ENCODE data around the gene CFAP46.

CFAP46 gene

DNA sequence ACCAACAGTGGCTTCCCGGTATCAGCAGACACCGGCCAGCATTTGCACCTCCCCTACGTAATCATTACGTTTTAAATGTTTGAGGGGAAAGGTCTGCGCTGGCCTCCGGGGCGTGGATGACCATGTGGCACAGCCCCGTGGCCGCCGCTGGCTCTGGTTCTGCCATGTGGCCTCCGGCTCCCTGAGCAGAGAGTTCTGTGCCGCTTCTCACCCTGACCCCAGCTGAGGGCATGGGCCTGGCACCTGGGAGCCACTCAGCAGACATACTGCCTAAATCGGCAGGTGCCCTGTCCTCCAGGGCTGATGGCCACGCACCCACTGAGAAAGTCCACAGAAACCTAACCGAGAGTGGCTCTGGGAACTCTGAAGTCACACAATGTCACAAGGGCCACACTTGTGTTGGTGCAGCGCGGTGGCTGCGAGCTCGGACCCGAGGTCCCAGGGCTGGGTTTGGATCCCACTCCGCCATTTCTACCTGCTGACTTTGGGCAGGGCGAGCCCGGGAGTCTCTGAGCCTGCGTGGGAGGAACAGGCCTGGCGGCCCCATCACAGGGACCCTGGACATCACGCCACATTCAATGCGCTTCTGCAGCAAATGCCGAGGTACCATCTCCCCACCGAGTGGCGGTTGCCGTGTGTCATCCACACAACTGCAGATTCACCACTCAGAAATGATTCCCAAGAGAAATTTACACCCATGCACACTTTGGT lies 25.3 kb downstream of the CFAP46 start:
- no peak for DNase-seq

DNA sequence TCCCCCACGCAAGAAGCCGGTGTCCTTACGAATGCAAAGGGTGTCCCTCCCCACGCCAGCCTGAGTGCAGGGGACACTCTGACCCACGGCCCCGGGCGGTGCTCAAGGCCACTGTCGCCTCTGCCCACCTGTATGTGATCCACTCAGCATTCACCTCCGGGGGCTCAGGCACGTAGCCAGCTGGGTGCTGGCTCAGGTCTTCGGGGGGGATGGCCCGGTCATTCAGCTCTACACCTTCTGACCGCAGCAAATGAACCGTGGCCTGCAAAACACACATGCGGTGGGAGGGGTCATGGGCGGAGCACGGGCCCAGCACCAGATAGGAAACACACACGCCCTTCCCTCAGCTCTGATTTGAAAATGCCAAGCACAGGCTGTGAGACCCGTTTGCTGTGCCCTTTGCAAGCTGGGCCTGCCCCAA lies 25.9 kb downstream of the CFAP46 start:
- DNase-seq: no peak

DNA sequence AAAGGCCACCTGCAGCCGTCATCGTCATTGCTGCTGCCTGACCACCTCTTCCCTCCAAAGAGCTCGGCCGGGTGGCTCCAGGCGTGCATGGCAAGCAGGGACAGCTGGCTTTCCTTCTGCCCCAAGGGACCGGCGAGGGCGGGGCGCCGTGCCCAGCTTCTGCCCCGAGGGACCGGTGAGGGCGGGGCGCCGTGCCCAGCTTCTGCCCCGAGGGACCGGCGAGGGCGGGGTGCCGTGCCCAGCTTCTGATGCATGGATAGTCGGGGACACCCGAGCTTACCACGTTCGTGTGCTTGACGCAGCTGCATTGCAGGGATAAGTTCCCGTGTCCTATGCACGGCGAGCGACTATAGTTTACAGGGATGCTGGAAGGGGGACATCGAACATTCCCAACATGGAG lies 27.0 kb downstream of the CFAP46 start:
- no peak for DNase-seq

DNA sequence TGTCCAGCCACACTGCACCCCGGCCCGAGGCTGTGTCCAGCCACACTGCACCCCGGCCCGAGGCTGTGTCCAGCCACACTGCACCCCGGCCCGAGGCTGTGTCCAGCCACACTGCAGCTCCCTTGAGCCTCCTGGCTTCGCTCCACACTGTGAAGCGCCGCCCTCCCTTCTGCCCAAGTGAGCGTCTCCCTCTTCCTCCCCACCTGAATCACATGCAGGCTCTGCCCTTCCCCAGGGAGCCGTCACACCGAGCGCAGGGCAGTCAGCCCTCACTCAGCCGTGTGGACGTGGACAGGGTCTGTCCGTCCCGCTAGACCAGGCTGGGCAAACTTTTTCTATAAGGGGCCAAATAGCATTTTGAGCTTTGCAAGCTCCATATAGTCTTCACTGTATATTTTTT lies 27.6 kb downstream of the CFAP46 start:
- DNase-seq: no peak

DNA sequence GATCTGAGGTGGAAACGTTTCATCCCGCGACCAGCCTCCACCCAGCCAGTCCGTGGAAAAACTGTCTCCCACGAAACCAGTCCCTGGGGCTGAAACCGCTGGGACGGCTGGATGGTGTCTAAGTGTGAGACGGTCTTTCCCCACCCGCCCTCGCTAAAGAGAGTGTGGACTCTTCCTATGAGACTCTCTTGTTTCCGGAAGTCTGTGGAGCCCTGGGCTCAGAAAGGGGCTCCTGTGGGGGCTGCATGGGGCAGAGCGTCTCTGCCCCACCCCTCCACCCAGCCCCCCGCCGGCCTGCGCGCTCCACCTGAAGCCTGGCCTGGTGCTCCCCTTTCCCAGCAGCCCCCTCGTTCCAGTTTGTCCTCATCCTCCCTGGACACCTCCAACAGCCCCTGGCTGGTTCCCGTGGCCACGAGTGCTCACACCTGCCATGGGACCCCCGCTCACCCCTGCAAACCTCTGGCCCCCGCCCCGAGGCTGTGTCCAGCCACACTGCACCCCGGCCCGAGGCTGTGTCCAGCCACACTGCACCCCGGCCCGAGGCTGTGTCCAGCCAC lies 28.7 kb downstream of the CFAP46 start:
- DNase-seq: no peak

DNA sequence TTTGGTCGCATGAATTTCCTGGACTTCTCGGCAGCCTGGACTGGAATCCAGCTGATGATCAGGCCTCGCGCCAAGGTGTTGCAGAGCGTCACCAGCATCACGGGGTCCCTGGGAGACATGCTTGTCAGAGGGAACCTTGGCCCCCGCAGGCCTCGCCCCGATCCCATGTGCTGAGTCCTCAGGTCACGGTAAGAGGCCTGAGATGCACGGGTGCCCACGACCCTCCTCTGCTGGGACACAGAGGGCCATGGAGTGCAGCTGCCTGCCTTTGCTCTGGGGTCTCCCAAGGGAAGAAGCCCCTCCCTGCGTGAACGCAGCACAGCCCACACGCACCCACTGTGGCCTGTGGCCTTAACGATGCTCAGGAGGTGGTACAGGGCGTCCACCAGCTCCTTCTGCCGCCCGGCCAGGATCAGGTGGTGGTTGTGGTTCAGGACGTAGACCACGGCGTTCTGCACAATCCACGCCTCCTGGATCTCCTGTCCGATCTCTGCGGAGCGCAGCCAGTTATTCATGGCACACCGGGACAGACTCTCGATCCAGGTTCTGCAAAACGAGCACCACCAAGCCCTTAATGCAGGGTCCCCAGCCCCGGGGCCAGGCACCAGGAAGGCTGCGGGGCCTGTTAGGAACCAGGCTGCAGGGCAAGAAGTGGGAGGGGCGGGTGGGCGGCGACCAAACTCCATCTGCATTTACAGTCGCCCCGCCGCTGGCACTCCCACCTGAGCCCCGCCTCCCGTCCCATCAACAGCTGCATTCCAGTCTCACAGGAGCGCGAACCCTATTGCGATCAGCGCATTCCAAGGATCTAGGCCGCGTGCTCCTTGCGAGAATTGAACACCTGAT lies 29.4 kb downstream of the CFAP46 start:
- DNase-seq: no peak

DNA sequence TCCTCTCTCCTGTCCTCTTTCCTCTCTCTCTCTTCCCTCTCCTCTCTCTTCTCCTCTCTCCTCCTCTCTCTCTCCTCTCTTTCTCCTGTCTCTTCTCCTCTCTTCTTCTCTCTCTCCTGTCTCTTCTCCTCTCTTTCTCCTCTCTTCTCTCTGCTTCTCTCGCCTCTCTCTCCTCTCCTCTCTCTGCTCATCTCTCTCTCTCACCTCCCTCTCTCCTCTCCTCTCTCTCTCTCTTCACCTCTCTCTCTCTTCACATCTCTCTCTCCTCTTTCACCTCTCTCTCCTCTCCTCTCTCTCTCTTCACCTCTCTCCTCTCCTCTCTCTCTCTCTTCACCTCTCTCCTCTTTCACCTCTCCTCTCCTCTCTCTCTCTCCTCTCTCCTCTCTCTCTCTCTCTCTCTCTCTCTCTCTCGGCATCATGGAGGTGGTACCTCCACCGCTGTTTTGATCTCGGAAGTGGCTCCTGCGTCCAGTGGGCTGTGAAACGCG lies 30.1 kb downstream of the CFAP46 start:
- DNase-seq: no peak

DNA sequence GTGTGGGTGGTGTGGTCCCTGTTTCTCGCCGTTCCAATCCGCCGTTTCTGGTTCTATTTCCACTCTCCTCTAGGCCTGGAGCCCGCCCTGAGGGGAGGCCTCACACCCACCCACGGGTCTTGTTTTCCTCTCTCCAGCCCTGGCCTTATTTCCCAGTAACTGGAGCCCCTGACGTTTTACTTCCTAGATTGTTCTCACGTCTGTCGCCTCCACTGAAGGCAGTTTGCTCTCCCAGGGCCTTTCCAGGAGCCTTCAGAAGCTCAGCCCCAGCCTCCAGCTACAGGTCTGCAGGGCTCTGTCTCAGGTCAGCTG lies 30.6 kb downstream of the CFAP46 start:
- DNase-seq: peak in 1 of 56 donors; percentile 18

DNA sequence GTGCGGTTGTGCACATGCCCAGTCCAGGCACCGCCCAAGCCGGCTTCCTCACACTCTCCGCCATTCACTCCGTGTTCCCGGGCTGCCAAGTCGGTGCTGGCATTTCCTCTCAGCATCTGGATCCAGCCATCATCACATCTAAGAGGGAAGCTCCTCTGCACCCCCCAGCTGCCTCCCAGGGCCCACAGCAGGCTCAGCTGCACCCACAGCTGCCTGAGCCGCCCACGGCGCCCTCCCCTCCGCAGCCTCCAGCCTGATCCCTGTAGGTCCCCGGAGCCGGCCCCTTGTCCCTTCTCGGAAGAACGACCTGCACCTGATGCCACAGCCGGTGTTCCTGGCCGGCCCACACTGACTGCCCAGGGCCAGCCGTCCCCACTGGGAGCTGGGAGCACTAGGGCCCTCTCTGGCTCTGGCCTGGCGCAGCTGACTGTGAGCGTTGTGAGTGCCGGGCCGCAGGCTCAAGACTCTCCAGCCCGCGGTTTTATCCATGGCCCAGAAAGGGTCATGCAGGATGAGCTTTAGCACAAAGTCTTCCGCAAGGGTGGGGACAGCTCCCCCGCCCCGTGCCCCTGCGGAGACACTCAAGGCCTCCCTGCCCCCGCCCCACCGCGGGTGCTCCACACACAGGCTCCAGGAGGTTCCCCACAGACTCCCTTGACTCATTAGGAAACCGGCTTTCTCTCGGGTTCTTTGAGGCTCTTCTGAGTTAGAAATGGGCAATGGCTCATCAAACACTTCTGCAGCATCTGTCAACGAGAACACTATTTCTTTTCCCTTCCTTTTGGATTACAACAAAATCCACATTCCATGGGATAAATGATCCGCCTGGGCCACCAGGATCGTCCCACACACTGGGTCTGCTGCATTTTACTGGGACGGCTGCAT lies 31.2 kb downstream of the CFAP46 start:
- DNase-seq: no peak

DNA sequence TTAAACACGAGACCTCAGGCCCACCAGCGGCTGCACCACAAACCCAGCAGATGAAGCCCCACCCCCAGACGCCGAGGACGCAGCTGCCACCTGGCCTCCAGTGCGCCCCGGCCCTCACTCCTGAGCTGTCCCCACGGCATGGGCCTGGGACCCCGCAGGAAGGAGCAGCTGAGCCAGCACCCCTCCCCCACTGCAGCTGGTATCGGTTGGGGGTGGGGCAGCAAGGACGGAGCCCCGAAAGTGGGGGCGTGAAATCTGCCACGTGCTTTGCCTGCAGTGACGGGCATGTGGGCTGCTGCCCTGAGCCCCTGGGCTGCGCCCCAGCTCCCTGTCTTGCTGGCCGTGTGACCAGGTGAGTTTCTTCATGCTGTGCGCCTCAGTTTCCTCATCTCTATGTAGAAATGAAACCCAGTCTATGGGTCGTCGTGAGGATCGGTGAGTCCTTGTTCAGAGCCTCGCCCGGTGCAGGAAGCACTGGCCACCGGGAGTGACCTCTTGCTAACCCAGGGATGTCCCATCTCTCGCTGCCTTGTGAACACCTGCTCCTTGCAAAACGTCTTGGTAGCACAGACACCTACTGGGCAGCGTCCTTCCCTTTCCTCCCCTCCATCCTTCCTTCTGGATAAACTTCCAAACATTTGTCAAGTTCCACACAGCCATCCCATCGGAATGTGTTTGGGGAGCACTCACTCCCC lies 32.0 kb downstream of the CFAP46 start:
- DNase-seq: no peak

DNA sequence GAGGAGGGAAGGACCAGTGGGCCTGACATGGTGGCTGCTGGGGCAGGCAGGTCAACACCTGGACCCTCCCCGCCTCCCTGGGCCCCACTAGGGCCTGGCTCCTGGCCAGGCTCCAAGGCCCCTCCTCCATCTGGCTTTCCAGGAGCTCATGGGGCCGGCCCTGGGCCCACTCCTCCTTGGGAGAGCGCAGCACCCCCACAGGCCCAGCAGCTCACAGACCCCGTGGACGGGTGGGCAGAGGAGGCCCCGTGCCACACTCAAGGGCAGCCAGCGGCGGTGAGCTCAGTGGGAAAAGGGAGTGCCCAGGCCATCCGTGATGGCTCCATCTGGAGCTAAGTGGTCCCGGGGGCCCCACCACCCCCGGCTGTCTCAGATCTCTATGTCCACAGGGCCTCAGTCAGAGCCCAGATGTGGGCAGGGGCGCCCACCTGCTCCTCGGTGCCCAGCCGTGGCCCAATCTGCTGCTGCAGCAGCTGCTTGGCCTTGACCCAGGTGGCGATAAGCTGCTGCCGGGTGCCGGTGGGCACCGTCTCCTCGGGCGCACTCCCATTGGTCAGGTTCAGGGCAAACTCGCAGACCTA lies 32.8 kb downstream of the CFAP46 start:
- DNase-seq: no peak

DNA sequence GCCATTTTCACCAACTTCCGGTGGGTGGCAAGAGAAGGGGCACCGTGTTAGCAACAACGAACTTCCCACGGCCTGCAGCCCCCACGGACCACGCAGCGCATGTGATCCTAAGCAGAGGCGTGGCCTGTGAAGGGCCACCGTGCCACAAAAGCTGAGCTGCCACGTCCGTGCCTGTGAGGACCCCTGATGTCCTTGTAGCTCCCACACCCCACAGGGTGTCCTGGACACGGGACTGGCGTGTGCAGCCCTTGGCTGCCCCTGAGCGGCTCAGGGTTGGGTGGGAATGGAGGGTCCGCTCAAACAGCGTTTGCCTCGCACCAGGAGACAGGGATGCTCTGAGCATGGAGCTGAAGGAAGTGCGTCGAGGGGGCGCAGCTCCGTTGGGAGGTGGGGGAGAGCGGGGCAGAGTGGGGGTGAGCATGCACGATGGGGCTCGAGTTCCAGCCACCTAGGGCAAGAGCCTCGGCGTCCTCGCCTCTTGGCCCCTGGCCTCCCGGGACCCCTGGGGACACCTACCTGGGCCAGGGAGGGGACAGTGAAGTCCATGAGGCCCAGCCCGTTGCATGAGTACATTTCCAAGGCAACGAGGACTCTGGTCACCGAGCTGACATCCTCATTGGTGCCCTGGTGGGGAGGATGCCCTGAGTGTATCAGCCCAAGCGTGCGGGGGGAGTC lies 33.6 kb downstream of the CFAP46 start:
- DNase-seq: no peak

DNA sequence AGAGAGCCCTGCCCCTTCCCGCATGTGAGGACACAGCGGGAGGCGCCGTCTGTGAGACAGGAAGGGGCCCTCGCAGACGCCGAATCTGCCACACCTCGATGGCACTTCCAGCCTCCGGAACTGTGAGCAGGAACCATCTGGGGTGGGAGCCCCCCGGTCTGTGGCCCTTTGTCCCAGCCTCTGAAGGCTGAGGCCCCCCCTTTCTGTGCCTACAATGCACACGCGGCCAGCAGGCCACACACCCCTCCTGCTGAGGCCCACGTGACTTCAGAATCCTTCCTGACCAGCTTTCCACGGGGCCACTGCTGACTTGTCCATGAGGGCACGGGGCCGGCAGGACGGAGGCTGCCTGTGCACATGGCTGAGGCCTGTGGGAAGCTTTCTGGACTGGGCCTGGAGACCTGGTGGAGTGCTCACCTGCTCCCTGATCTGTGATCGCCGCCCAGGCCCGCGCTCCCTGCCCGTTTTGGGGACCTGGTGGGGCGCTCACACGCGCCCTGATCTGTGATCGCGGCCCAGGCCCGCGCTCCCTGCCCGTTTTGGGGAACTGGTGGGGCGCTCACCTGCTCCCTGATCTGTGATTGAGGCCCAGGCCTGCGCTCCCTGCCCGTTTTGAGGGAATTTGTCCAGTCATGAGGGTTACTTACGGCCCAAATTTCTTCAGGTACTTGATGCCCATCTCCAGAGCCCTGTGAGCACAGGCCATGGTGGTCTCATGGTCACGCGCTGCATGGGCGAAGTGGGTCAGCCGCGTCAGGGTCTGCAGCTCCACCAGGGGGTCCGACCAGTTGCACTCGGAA lies 34.3 kb downstream of the CFAP46 start:
- DNase-seq: no peak

DNA sequence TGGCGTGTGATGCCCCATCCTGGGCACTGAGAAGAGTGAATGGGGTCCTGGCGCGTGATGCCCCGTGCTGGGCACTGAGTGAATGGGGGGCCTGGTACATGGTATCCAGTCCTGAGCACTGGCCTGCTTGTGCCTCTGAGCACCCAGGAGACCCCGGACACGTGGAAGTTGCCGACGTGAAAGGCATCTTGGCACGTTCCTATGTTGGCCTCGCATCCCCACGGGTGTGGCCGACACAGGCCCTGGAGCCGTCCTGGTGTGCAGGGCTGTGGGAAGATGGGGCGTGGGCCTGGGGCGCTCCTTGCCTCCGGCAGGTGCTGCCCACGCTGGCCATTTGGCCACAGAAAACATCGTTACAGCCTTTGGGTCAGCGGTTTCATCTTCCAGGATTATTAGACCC lies 35.5 kb downstream of the CFAP46 start:
- no peak for DNase-seq

DNA sequence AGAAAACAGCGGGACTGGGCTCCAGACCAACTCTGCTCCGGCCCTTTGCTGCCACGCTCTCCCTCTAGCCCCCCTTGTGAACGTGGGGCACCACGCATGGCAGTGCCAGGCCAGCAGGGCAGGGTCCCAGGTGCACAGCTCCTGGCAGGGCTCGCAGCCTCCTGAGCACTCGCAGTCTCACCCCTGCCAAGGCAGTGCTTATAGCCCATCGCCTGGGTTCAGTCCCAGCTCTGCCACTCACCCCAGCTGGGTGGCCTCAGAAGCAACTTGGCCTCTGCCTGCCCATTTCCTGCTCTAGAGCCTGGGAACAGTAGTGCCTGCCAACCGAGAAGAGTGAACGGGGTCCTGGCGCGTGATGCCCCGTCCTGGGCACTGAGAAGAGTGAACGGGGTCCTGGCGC lies 36.3 kb downstream of the CFAP46 start:
- peak in 6 of 56 donors; percentile 1 to 46 (median 26) for DNase-seq

DNA sequence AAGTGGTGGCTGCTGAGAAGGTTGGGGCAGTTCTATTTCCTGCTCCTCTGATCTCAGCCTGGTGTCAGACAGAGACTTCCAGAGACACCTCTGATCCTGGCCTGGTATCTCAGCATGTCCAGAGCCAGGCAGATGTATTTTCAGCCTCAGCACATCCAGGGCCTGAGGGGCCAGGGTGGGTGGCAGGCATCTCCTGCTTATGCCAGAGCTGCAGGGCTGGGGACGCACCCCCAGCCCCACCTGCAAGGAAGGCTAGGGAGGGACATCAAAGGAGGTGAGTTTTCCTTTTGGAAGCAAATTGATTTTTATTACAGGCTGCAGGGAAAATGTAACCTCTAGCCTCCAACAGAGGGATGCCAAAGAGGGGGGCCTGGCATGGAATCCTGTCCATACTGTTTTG lies 36.7 kb downstream of the CFAP46 start:
- DNase-seq: no peak

DNA sequence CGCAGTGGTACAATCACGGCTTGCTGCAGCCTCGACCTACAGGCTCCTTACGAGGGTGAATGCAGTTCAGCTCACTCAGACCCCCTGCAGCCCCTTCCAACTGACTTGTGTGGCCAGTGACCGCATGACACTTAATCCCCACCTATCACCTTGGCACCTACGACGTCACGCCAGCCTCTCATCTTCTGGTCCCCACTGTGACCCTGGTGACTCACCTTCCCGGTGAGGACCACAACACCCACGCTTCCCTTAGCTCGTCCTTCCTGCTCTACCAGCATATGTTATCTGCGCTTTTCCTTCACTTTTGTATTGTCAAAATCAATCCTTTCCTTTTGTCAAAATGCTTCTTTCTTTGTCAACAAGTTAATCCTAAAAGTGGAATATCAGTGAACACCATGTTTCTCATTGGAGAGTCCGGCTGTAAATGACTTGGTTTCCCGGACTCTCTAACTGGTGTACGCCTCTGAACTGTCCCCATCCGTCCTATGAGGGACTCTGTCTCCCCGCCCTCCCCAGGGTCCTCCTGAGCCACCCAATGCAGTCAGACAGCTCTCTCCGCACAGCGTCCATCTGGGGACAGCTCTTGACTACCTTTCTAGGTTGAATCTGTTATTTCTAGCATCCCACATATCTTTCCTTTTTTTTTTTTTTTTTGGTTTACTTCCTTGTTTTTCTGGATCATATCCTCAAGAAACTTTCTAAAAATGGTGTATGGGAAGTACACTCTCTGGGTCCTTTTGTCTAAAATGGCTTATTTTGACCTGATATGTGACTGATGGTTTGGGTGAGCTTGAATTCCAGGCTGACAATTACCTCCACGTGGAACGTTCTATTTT lies 37.3 kb downstream of the CFAP46 start:
- no peak for DNase-seq

DNA sequence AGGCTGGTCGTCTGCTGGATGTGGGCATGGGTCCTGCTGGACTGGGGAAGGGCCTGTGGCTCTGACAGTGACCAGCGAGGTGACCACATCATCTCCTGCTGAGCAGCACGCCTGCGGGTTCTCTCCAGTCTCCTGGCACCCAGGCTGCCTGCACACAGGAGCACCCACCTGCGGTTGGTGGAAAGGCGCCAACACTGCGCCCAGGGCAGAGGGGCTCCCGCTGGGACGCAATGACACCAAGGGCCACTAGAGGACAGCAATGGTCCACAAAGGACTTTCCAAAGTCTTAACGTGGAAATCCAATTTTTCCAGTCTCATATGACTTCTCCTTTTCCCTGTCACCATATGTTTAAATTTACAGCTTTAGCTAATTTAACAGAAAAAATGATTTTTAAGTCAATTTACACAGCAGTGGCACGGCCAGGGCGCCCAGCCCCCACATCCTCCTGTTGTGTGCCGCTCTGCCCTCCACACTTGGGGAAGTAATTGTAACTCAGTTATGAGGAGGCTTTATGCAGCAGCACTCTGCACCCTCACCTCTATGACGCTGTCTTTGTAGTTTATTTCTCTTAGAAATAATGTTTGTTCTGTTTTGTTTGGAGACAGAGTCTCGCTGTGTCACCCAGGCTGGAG lies 38.1 kb downstream of the CFAP46 start:
- DNase-seq: peak in 7 of 56 donors; percentile 1 to 40 (median 10)

All from amygdala (tissue), 56 donors.